GM19324 (cell line): ENCODE results near the gene BBX.

Experiments used
- ATAC-seq: cut with Tn5 transposase; IDR thresholded peaks from one replicate; pipeline ENCODE4 v1.9.1; 2021; ENCODE audit warnings: mild to moderate bottlenecking, moderate library complexity; ENCODE audit not compliant: unreplicated experiment, low FRiP score

Gene BBX

DNA sequence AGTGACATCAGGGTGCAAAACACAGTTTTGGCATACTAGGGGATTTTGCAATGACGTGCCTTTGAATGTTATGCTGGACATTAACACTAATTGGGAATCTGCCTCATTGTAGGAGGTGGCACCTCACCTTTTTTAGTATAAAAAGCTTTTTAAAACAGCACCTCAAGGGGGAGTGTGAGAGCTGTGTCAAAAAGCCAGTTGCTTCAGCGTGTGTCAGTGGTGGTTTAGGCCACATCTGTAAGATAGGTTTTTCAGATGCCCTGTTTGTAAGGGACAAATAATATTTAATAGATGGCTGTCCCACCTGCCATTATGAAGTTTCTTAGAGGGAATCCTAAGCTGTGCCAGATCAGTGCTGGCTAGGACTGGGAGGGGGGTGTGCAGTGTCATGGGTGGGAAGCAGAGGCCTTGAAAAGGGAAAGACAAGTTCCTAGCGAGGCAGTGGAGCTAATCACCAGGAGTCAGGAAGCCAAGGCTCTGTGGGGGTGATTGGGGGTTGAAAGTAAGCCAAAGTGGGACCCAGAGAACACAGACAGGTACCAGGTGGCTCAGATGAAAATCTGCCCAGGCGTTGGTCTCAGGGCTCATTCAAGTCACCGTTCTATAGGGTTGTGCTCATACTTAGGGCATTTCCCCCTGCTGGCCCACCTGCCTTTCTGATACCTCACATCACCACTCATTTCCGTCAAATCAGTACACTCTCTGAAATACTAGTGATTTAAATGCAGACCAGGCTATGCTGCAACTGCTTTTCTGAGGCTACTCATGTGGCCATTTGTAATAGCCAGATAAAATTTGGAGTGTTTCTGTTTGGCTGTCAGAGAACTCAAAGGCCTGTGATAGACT, 120.5 kb downstream of the BBX start:
- no peak for ATAC-seq

DNA sequence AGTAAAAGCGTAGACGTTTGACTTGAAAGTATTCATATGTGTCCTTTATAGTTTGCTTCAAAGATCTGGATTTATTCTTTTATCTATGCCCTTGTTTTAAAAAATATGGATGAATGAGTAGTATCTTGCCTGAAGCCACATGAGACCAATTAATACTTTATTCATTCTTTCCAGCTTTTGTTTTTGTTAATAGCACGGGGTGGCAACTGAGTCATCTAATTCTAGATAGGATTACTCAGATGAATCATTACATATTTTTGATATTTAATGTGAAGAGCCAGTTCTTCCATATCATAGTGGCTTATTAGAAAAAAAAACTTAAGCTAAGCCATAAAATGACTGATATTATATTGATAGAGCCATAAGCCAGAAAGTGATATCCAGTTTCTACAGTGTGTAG, 121.9 kb downstream of the BBX start:
- ATAC-seq: no peak

DNA sequence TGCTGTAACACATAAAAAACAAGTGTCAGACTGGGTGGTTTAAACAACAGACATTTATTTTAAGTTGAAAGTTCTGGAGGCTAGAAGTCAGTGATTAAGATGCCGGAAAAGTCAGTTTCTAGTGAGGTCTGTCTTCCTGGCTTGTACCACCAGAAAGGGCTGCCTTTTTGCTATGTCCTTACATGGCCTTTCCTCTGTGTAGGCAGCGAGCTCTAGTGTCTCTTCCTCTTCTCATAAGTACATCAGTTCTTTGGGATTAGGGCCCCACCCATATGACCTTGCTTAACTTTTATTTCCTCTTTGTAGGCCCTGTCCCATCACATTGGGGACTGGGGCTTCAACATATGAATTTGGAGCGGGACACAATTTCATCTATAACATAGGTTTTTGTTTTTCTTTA, 128.0 kb downstream of the BBX start:
- ATAC-seq: no peak

- ATAC-seq: peak; percentile 64
Observed at GRCh38 chr3:107651782-107652181, 129.0 kb downstream of the BBX start.

DNA sequence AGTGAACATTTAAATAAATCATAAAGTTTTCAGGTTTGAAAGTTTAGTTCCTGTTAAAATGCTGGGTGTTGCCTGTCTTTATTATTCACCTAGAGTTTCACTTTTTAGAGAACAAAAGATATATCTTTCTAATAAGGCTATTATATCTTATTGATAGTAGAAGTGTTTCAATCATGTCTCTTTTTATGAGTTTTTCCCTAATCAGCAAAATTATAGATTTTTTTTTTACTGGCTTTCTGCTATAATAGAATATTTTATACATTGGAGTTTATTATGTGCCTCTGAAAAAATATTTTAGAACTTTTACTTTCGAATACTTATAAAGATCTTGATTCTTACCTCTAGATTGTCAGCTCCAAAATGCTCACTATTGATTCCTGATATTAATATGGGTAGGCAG, 131.5 kb downstream of the BBX start:
- no peak for ATAC-seq

- no peak for ATAC-seq
Observed at GRCh38 chr3:107657971-107658370, 135.2 kb downstream of the BBX start.

DNA sequence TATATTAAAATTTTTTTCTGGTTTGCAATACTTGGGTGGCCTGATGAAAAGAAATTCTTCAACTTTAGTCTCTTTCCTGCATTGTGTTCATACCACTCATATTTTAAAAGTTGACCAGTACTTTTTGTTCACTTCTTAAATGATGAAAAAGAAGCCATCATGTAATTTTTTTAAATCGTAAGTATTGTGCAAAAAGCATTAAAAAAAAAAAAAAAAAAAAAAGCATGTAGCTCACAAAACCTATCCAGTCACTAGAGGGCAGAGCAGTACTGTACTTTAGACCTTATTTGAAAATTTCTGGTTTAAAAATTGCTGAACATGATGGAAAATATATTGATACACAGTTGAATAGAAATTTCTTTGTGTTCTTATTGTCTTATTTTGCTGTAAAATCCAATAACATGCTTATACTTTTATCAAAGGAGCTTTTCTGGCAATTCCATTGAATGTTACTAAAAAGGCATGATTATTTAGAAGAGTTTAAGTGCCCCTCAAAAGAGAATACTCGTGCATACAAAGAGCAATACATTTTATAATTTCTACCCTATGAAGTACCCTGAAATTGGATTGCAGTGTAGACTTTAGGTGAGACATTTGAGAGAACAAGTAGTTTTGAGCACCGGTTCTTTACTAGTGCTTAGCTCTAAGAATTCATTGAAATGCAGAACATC, 137.7 kb downstream of the BBX start:
- no peak for ATAC-seq

- ATAC-seq: no peak
Observed at GRCh38 chr3:107661447-107662123, 138.8 kb downstream of the BBX start.

- no peak for ATAC-seq
Observed at GRCh38 chr3:107662124-107662507, 139.4 kb downstream of the BBX start.

DNA sequence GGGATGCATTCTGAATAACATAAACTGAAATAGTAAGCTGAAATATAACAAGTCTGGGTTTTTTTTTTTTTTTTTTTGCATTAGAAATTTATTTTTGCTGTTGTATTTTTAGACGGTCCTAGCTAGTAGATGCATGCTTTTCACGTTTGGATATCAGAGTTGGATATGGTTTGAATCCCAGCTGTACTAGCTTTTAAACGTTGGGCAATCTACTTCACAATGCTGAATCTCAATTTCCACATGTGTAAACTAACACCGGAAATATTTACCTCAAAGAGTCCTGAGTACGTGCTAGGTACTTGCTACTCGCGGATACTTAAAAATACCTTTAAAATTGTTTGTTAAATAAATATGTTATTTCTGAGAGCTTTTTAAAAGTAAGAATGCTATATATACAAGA, 139.8 kb downstream of the BBX start:
- no peak for ATAC-seq

- no peak for ATAC-seq
Observed at GRCh38 chr3:107663266-107663665, 140.5 kb downstream of the BBX start.

GRCh38 chr3:107664614-107665013, 141.9 kb downstream of the BBX start:
- no peak for ATAC-seq

GRCh38 chr3:107665351-107665750, 142.6 kb downstream of the BBX start:
- ATAC-seq: no peak

DNA sequence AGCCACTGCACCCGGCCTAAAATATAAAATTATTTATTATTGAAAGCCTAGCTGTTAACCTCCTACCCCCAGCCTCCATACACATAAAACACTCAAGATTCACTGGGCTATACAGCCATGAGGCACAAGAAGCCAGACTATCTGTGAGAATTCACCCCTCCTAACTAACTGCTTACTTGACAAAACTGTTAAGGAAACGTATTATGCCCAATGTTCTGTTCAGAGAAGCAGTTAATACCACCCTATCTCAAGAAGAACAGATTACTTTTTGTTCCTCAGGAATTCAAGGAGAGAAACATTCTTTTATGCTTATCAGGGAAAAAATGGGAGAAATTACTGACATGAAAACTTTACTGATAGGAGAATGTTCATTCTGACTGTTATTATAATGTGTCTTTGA, 144.1 kb downstream of the BBX start:
- no peak for ATAC-seq

DNA sequence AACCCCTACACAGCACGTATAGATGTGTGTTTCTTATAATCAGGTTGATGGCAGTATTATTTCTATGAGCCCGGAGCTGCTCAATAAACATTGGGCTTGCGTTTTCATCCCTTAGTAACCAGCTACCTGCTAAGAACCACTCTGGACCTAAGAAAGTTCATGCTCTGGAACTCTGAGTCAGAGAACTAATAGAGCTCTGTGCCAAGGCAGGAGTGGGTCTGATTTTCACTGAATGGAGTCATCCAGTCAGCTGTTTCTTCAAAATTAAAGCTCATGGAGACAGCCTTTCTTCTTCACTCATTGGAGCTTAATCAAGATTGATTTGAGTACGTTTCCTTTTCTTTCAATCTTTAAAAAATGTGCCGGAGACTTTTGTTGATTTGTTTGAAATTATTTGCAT, 145.7 kb downstream of the BBX start:
- ATAC-seq: no peak

DNA sequence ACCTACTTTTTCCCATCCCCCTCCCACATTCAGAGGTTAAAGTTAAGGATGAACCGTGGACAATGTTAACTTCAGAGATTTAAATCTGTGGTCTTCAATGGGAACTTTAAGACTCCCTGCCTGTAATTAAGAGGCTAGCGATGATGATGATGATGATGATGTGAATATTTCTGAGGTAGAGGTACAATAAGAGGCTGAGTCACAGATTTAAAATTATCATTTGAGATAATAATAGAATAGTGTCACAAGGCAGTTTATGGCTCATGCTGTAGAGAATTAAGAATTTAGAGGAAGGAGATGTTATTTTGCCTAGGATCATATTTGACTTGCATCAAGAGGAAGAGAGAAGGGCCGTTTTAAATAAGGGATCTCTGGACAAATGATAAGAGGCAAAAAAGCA, 146.2 kb downstream of the BBX start:
- no peak for ATAC-seq

DNA sequence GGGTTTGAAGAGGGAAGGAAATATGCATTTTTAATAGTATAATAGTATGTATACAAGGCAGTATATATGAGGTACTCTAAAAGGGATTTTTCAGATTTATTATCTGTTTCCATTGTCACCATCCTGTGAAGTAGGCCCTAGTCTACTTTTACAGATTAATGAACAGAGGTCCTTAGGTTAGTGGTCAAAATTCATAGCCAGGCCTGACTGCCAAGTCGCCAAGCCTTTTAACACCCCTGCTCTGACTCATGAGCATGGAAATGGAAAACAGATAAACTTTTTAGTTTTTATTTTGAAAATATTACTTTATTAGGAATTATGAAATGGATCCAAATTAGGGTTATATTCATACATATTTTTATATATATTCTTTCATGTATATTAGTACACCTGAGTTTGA, 146.9 kb downstream of the BBX start:
- ATAC-seq: no peak

DNA sequence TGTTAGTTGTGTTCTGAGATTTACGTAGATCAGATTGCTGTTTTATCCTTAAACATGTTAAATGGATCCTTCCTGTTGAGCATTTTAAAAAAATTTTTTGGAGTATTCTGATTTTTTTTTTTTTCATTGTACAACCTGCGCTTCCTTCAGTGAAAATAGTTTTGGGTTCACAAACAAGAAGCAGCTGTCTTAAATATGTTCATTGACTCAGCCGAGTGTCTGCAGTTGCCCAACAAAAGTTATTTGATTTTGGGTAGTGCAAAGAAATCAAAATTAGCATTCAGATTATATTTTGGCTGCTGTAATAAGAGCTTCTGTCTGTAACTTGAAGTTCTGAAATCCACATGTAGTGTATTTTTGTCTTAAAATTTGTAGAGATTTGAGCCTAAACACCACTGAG, 148.2 kb downstream of the BBX start:
- no peak for ATAC-seq

- peak; percentile 10 for ATAC-seq
Observed at GRCh38 chr3:107674371-107674770, 151.6 kb downstream of the BBX start.

GRCh38 chr3:107675233-107675900, 152.6 kb downstream of the BBX start:
- peak; percentile 60 for ATAC-seq
